GM18868 (cell line): Measurements from ENCODE around the gene SLC25A52.
"Not testable (repeated sequence)": the region's sequence is repeated elsewhere in the genome, so short reads cannot be mapped to it uniquely, and the experiment has no call there.

Experiments used
- ATAC-seq: cut with Tn5 transposase; IDR thresholded peaks from one replicate; pipeline ENCODE4 v1.9.1; 2021; ENCODE audit warnings: mild to moderate bottlenecking, moderate library complexity; ENCODE audit not compliant: unreplicated experiment

SLC25A52 gene

DNA sequence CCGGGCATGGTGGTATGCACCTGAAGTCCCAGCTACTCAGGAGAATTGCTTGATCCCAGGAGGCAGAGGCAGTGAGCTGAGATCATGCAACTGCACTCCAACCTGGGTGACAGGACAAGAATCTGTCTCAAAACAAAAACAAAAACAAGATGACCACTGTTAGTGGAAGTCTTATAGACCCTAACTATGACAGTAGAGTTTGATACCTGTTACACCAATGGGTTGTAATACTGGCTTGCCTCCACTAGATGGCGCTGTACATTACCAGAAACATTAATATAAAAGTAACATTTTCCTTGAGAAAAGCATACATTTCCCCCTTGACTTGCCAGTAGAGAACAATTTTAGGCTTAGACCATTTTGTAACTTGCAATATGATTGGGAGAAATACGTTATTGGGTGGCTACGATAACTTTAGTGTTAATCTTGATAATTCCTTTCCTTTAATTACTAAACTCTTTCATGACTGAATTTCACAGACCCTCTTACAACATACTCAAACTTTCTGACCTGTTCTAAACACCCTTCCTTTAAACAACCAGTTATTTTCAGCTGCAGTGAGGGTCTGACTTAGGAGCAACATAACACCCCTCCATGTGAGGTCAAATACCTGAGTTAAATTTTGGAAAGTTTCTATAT, 19.5 kb downstream of the SLC25A52 start:
- ATAC-seq = no peak

DNA sequence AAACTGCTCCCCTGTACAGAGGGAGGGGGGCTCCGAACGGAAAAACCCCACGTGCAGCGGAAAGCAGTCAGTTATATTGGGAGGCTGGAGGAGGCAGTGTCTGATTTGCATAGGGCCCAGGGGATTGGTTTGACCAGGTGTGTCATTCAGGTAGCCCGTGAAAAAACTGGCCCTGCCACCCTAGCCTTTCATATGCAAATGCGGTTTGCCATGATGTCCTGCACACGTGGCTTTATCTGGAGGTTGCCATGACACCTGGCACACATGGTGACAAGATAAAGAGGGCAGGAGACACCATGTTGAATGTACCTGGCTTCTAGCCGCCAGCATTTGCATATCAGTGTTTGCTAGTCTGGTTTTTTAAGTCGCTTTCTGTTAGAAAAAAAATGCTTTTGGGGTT, 20.5 kb downstream of the SLC25A52 start:
- ATAC-seq = no peak

GRCh38 chr18:31739651-31740050, 21.0 kb downstream of the SLC25A52 start:
- ATAC-seq = no peak

DNA sequence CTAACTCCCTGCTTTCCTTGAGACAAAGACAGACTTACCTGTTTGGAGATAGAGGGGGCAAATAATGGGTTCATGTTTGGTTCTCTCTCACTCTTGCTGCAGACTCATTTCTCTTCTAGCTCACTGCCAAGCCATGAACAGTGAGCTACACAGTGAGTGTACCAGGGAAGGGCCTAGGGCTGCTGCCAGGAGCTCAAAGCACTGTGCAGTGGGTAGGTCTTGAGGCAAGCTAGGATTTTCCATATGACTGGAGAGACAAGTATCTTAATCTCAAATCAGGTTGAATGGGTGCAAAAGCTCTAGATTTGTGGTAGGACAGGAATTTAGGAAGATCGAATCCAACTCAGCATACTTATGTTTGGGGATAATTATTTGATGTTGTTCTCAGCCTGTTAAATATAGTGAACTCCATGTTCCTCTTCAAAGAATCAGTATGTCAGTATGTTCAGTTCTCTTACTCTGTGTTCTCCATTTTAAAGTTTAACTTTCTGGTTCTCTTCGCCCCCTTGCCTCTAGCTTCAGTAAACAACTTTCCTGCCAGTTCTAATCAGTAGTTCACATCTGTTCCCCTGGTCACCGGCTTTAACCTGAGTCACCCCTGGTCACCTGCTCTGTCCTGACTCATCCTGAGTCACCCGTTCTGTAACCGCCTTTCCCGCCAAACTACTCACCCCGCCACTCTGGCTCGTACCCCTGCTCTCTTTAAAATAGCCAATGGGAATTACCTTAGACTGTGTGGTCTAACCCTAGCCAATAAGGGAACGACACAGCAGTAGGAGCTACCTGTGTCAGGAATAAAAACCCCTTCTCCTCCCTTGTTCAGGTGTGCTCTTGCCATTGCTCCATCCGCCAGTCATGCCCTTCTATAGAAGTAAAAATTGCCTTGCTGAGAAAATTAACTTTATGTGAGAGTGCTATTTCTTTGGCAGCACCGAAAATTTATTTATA, 21.9 kb downstream of the SLC25A52 start:
- no peak for ATAC-seq

DNA sequence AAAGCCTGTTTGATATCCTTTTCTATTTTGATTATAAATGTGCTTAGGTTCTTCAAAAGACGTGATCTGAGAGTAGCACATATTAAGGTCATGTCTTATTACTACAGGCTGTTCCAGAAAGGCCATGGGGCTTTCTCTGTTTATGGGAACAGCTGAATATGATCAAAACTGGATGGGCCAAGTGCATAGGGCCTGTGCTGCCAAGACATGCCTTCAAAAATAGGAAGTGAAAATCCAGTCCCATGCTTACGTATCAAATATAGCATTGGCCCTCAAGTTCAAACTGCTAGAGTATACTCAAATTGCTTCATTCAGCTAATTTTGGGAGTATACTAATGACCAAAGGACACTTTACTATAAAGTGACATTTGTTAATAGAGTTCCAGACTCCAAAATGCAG, 24.1 kb downstream of the SLC25A52 start:
- ATAC-seq = peak; percentile 91

- no peak for ATAC-seq
These were observed 29.1 kb downstream of the SLC25A52 start for GRCh38 chr18:31731628-31732027.

DNA sequence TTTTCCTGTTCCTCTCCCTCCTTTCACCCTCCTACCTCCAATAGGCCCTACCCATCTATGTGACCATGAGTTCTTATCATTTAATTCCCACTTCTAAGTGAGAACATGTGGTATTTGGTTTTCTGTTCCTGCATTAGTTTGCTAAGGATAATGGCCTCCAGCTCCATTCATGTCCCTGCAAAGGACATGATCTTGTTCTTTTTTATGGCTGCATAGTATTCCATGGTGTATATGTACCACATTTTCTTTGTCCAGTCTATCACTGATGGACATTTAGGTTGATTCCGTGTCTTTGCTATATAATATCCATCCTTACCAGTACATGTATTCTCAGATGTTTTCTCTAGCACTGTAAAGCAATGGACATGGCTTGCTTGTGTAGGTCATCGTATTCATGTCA, 31.5 kb downstream of the SLC25A52 start:
- ATAC-seq = not testable (repeated sequence)

GRCh38 chr18:31723990-31724711, 36.5 kb downstream of the SLC25A52 start:
- ATAC-seq = peak; percentile 49

- no peak for ATAC-seq
These were observed 37.1 kb downstream of the SLC25A52 start for GRCh38 chr18:31723639-31723989.

DNA sequence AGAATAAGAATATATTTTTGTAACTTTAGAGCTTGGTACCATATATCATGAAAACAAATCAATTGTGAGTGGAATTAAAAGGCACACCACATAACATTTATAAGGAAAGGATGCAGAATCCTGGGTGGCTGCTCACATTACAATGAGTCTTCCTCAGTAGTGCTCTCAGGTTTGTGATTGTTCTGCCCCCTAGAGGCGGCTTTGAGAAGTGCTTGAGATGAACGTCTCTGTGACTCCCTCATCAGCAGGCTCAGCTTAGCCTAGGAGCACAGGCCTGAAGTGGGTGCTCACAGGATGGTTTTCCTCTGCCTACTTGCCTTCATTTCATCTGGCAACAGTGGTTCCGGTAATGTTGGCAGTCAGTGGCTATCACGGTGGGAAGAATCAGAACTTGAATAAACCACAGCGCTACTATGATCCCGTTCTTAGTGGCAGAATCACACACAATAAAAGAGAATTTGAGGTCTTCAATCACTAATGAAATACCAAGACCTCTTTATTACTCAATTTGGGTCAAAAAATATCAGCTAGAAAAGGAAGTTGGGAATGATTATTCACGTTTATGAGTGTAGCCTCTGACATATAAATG, 38.2 kb downstream of the SLC25A52 start:
- peak; percentile 94 for ATAC-seq

GRCh38 chr18:31721601-31722000, 39.1 kb downstream of the SLC25A52 start:
- no peak for ATAC-seq

DNA sequence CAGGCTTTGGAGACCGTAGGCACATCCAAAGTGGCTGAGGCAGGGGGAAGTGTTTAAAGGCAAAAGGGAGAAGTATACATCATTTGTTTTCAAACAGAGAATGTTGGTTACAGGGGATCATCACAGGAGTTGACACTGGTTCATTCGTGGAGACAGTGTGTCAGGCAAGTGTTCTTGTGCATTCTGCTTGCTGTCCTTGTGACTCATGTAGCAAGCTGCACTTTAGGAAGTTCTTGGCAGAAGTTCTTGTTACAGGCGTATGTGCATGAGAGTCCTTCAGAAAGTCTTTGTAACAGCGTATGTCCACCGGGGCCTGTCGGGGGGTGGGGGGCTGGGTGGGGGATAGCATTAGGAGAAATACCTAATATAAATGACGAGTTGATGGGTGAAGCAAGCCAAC, 39.8 kb downstream of the SLC25A52 start:
- ATAC-seq = no peak

DNA sequence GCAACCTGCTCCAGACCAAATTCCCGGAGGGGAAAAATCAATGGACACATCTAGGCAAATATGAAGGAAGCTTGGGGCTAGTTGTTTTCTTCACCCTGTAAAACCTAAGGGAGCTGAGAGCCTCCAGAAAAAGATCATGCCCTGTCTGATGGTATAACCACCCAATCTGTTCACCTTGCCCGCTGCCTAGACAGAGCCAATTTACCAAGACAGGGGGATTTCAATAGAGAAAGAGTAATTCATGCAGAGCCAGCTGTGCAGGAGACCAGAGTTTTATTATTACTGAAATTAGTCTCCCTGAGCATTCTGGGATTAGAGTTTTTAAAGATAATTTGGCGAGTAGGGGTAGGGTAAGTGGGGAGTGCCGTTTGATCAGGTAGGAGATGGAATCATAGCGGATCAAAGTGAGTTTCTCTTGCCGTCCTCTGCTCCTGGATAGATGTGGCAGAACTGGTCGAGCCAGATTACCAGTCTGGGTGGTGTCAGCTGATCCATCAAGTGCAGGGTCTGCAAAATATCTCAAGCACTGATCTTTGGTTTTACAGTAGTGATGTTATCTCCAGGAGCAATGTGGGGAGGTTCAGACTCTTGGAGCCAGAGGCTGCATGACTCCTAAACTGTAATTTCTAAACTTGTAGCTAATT, 41.2 kb downstream of the SLC25A52 start:
- no peak for ATAC-seq

GRCh38 chr18:31718386-31718785, 42.3 kb downstream of the SLC25A52 start:
- ATAC-seq = no peak

- ATAC-seq = peak; percentile 97
These were observed 44.3 kb downstream of the SLC25A52 start for GRCh38 chr18:31716362-31716761.

DNA sequence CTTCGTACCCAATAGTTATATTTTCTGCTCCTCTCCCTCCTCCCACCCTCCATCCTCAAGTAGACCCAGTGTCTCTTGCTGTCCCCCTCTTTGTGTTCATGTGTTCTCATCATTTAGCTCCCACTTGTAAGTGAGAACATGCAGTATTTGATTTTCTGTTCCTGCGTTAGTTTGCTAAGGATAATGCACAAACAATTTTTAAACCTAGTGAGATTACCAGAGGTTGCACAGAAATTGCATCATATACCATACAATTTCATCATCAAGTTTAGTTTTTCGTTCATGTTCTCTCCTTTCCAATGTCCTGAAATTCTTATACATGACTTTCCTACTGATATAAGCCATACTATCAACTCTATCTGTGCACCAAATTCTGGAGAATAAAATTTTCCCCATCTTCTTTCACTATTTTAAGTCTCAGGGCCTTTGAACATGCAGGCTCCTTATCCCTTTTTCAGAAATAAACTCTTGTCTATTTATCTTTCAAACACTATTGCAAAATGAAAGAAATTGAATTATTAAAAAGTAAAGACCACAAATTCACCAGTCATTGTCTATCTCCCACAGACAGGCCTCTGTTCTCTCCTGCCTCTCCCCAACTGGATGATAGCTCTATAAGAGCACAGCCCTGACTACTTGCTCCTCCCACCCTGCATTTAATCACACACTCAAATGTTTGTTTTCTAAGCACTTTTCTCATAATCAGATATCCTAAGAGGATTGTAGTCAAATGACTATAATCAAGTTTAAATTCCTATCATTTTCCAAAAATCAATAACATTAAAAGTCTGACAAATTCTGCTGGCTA, 49.1 kb downstream of the SLC25A52 start:
- no peak for ATAC-seq

GRCh38 chr18:31710826-31711225, 49.9 kb downstream of the SLC25A52 start:
- ATAC-seq = peak; percentile 70
